Esophagus squamous epithelium (tissue), 4 donors: ENCODE results near the gene SYTL1.

Experiments used
- CTCF ChIP-seq, 6 experiments: fragments of 450-650 bp in 4 of 6; fragments of 200-600 bp in 2 of 6; sonication (generic) in 2 of 6; IDR thresholded peaks; one replicate each; pipeline ENCODE4 v1.5.1; 2016 to 2019; ENCODE audit warnings: antibody characterized with exemption in 6 of 6, mild to moderate bottlenecking in 4 of 6, moderate library complexity in 4 of 6
- POLR2A ChIP-seq, 4 donors: fragments of 450-650 bp; IDR thresholded peaks; one replicate each; pipeline ENCODE4 v1.6.1; 2017; ENCODE audit warnings: antibody characterized with exemption in 4 of 4, mild to moderate bottlenecking in 4 of 4, moderate library complexity in 3 of 4

GRCh38 chr1:27316860-27317259 is 25.0 kb upstream of the SYTL1 start:
- TF ChIP-seq CTCF (IDR thresholded peaks at IDR 0.05) (no peak), POLR2A (IDR thresholded peaks at IDR 0.05) (no peak)
